ENCODE measurements around the gene CD82.

Gene CD82

DNA sequence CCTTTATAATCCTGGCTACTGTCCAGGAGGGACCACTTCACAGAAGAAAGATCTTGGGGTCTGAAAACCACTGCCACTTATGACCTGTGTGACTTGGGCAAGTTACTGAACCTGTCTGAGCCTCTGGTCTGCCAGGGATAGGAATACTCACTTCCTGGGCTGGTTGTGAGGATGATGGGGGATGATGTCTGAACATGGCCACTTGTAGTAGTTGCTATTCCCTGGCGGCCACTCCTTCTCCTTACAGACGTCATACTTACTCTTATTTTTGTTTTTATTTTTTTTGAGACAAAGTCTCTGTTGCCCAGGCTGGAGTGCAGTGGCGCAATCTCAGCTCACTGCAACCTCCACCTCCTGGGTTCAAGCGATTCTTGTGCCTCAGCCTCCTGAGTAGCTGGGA is 26.1 kb downstream of the CD82 start:
- H3K4me3 ChIP-seq (ENCODE audit: low read depth, low read length): no peak overlapping the region
- ChIA-PET POLR2A (no interaction called here), CTCF (interaction anchor here (0.9 to 1.6 kb wide), 7 partner anchors 26 to 320 kb away, joined by 3 to 5 read pairs (median 4); partner anchors contain the start of gene CD82)
- no peak for DNase-seq (ENCODE audit: low read depth, low spot score)
- TF ChIP-seq, protein P1, sequence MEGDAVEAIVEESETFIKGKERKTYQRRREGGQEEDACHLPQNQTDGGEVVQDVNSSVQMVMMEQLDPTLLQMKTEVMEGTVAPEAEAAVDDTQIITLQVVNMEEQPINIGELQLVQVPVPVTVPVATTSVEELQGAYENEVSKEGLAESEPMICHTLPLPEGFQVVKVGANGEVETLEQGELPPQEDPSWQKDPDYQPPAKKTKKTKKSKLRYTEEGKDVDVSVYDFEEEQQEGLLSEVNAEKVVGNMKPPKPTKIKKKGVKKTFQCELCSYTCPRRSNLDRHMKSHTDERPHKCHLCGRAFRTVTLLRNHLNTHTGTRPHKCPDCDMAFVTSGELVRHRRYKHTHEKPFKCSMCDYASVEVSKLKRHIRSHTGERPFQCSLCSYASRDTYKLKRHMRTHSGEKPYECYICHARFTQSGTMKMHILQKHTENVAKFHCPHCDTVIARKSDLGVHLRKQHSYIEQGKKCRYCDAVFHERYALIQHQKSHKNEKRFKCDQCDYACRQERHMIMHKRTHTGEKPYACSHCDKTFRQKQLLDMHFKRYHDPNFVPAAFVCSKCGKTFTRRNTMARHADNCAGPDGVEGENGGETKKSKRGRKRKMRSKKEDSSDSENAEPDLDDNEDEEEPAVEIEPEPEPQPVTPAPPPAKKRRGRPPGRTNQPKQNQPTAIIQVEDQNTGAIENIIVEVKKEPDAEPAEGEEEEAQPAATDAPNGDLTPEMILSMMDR (IDR thresholded peaks at IDR 0.05; ENCODE audit: insufficient read depth, low read length, missing control alignments): no peak

DNA sequence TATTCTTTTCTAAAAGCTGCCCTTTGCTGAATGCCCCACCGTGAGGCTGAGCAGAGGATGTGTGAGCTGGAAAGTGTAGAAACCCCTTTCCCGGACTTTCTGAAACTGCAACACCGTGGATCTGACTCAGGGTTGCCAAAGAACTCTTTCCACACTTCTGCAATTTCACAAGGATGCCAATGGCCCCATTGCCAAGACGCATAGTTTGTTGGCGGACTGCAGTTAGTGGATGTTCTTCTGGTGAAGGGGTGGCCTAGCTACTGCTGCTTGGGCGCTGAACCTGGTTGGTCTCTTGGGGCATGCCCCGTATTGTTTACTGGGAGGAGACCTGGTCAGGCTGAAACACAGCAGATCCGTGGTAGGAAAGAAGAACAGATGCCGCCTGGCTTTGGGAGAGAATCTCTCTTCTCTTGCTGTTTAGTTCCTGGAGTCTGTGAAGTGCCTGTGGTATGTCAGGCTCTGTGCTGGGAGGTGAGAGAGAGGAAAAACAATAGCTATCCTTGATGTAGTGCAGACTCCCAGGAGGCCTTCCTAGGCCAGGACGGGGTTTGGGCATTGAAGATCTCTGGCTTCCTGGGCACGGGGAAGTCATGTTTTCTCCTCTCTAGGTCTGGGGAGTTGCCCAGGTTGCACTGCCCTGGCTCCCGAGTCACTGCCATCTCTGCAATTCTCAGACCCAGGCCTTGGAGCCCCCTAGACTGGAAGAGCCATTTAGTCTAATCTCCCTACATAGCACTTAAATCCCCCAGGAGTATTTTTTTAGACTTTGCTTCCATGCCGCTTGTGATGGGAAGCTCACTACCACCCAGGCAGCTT is 26.9 kb downstream of the CD82 start:
- no peak for DNase-seq (ENCODE audit: low read depth, low spot score)
- CTCF ChIA-PET: interaction anchor here (0.9 to 1.6 kb wide), 9 partner anchors 10 to 319 kb away, joined by 3 to 7 read pairs (median 3); no protein-coding TSS in a partner anchor
- TF ChIP-seq, protein P1 (IDR thresholded peaks at IDR 0.05; ENCODE audit: insufficient read depth, low read length, missing control alignments): no peak

DNA sequence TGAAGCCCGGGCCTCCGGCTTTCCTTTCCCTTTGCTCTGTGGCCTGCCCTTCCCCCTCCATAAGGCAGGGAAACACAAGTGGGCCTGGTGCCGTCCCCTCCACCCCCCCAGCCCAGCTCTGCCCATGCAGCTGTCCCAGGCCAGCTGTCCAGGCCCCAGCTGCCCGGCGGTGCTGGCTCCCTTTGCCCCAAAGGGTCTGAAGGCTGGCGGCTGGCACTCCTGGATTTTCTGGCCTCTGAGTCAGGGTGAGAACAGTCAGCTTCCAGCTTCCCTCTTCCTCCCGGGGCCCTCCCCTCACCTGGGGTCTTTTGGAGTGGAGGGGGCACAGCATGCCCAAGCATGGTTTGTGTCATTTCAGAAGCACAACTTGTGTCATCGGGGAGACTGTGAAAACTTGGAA is 27.8 kb downstream of the CD82 start:
- ChIA-PET CTCF (interaction anchor here (0.9 to 1.5 kb wide), 7 partner anchors 9 to 318 kb away, joined by 3 to 7 read pairs (median 3); no protein-coding TSS in a partner anchor), POLR2A (no interaction called here)
- TF ChIP-seq, protein P1 (IDR thresholded peaks at IDR 0.05; ENCODE audit: insufficient read depth, low read length, missing control alignments): no peak
- no peak overlapping the region for H3K4me3 ChIP-seq (ENCODE audit: low read depth, low read length)
- no peak for DNase-seq (ENCODE audit: low read depth, low spot score)

More for the DNA sequence above, 26.9 kb downstream of the CD82 start:
- H3K4me3 ChIP-seq (ENCODE audit: low read depth, low read length): no peak overlapping the region
- POLR2A ChIA-PET: no interaction called here

DNA sequence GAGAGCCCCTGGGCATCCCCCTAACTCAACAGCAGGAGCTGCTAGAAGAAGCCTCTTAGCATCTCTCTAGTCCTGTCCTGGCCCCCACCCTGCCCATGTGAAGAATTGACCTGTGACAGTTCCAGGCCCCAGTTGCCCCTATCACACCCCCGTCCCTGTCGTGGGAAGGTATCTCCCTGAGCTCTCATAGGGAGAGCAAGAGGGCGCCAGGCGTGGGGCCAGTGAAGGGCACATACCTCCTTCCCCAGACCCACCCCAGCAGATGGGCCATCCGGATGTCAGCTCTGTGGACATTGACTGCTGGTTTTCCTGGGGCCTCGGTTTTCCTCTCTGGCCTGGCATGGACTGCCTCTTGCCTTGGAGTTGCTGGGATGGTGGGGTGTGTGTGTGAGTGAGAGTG is 29.5 kb downstream of the CD82 start:
- ChIA-PET CTCF (interaction anchor here (0.7 to 3.7 kb wide), 4 partner anchors 14 to 38 kb away, joined by 3 to 14 read pairs (median 4); no protein-coding TSS in a partner anchor), POLR2A (no interaction called here)
- TF ChIP-seq, protein P1 (IDR thresholded peaks at IDR 0.05; ENCODE audit: insufficient read depth, low read length, missing control alignments): no peak
- H3K4me3 ChIP-seq (ENCODE audit: low read depth, low read length): no peak overlapping the region
- no peak for DNase-seq (ENCODE audit: low read depth, low spot score)

DNA sequence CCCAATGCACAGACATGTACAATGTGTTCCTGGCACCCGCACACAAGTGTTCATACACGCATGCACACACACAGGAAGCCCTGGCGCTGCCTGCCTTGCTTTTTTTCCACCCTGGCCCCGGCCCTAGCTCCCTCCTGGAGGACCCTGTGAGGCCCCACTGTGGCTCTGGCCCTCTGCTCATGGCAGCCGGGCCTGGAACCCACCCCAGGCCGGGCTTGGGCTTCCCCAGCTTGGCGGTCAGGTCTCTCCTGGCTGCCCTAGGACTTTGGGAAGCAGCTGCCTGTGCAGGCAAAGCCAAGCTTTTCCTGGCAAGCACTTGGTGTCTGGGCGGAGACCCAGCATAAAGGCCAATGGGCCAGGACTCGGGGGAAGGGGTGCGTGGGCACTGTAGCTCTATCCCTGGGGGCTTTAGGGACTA is 30.5 kb downstream of the CD82 start:
- no peak overlapping the region for H3K4me3 ChIP-seq (ENCODE audit: low read depth, low read length)
- no peak for DNase-seq (ENCODE audit: low read depth, low spot score)
- ChIA-PET CTCF (interaction anchor here (0.6 to 3.7 kb wide), 7 partner anchors 8 to 41 kb away, joined by 3 to 14 read pairs (median 3); no protein-coding TSS in a partner anchor), POLR2A (interaction anchor here (0.6 kb wide), 1 partner anchor 39 kb away, joined by 3 read pairs; no protein-coding TSS in a partner anchor)
- TF ChIP-seq, protein P1 (IDR thresholded peaks at IDR 0.05; ENCODE audit: insufficient read depth, low read length, missing control alignments): no peak
